H1 (cell line): ENCODE measurements around the gene COL27A1. TPM values are rescaled to one million over a fixed set of nuclear protein-coding genes. Genes with fewer than 3 reads are reported as not detected.
A peak's percentile ranks its signal among the peaks of the same experiment; 100 is the strongest.

Source experiments
- CTCF ChIA-PET: fragments of 300-600 bp; sonication (Branson Sonifier 250); formaldehyde crosslinking; loops from one replicate; lab custom pipeline; 2021; ENCODE audit not compliant: partially characterized antibody; lab: Charles Lee
- POLR2A ChIA-PET: fragments of 300-600 bp; sonication (Branson Sonifier 250); formaldehyde crosslinking; loops from one replicate; lab custom pipeline; 2021; ENCODE audit warnings: inconsistent platforms; ENCODE audit not compliant: partially characterized antibody; lab: Charles Lee
- DNase-seq, 2 experiments: peaks; one replicate each; pipeline versions ENCODE4 v3.0.0 to v3.0.0-alpha.2; 2010 to 2022; ENCODE audit warnings: low spot score in 2 of 2, low read depth in 1 of 2, mixed read lengths in 1 of 2
- FAIRE-seq: peaks from 2 replicates; lab custom pipeline; 2011; peaks lifted over from hg19 to GRCh38; lab: Jason Lieb, UNC
- H2AFZ ChIP-seq: 2 replicates; pipeline ENCODE4 v1.8.1; 2012; ENCODE audit warnings: low read length, inconsistent platforms
- H2AK5ac ChIP-seq: 2 replicates; pipeline ENCODE4 v1.6.1; 2013; ENCODE audit warnings: low read depth, low read length
- H2BK120ac ChIP-seq: replicated peaks from 2 replicates; pipeline ENCODE3; 2013; ENCODE audit warnings: low read depth, low read length, inconsistent platforms
- H2BK12ac ChIP-seq: 2 replicates; pipeline ENCODE4 v1.6.1; 2013; ENCODE audit warnings: low read depth, low read length
- H2BK15ac ChIP-seq: 2 replicates; pipeline ENCODE4 v1.6.1; 2013; ENCODE audit warnings: low read length
- H2BK20ac ChIP-seq: 2 replicates; pipeline ENCODE4 v1.6.1; 2013; ENCODE audit warnings: low read length
- H2BK5ac ChIP-seq: 2 replicates; pipeline ENCODE4 v1.6.1; 2013; ENCODE audit warnings: low read depth, low read length
- H3K14ac ChIP-seq: 2 replicates; pipeline ENCODE4 v1.6.1; 2013; ENCODE audit warnings: inconsistent platforms; ENCODE audit not compliant: insufficient read length
- H3K18ac ChIP-seq: 2 replicates; pipeline ENCODE4 v1.6.1; 2013; ENCODE audit warnings: low read length; ENCODE audit errors: extremely low read depth
- H3K23ac ChIP-seq: 2 replicates; pipeline ENCODE4 v1.6.1; 2013; ENCODE audit warnings: inconsistent platforms; ENCODE audit not compliant: insufficient read length
- H3K23me2 ChIP-seq: 2 replicates; pipeline ENCODE4 v1.6.1; 2013; ENCODE audit warnings: low read depth, low read length
- H3K27ac ChIP-seq: 2 replicates; pipeline ENCODE4 v1.6.1; 2011; ENCODE audit warnings: low read depth, low read length, inconsistent platforms
- H3K27me3 ChIP-seq, 4 experiments: replicated peaks in 1 of 4; 1 replicate in 1 of 4; 2 replicates in 3 of 4; pipeline versions ENCODE4 v1.6.1 to v1.8.1; 2011 to 2013; ENCODE audit warnings: low read length in 3 of 4, mild to moderate bottlenecking in 3 of 4, inconsistent platforms in 2 of 4, mixed read lengths in 2 of 4, moderate library complexity in 1 of 4; ENCODE audit not compliant: control insufficient read depth in 3 of 4, insufficient read depth in 3 of 4; ENCODE audit errors: extremely low read depth in 1 of 4
- H3K36me3 ChIP-seq, 4 experiments: 2 replicates each; pipeline versions ENCODE4 v1.6.1 to v1.8.1; 2011 to 2013; ENCODE audit warnings: mild to moderate bottlenecking in 4 of 4, low read length in 3 of 4, moderate library complexity in 2 of 4, control low read depth in 1 of 4, inconsistent platforms in 1 of 4; ENCODE audit not compliant: insufficient read depth in 4 of 4, control insufficient read depth in 2 of 4
- H3K4ac ChIP-seq: replicated peaks from 2 replicates; pipeline ENCODE3; 2013; ENCODE audit warnings: low read length, low read depth, mixed read lengths, inconsistent platforms; ENCODE audit not compliant: insufficient read length
- H3K4me1 ChIP-seq, 4 experiments: replicated peaks in 1 of 4; 1 replicate in 1 of 4; 2 replicates in 3 of 4; pipeline versions ENCODE4 v1.6.1 to v1.8.1; 2011 to 2013; ENCODE audit warnings: low read length in 3 of 4, inconsistent platforms in 2 of 4, mixed read lengths in 1 of 4; ENCODE audit not compliant: insufficient read depth in 4 of 4, control insufficient read depth in 3 of 4
- H3K4me2 ChIP-seq, 2 experiments: 2 replicates each; pipeline versions ENCODE4 v1.6.1 to v1.8.1; 2011 to 2013; ENCODE audit warnings: low read depth in 2 of 2, low read length in 2 of 2, control low read depth in 1 of 2, inconsistent platforms in 1 of 2, mild to moderate bottlenecking in 1 of 2; ENCODE audit not compliant: insufficient read depth in 1 of 2
- H3K4me3 ChIP-seq, 4 experiments: fragments of 200-600, 300-600 bp in 1 of 4; sonication (generic), shearing (Covaris generic), sonication (Bioruptor Twin) in 1 of 4; 2 replicates each; pipeline versions ENCODE4 v1.5.1 to v1.8.1; 2011 to 2016; ENCODE audit warnings: low read length in 4 of 4, low read depth in 3 of 4, control low read depth in 2 of 4, inconsistent platforms in 2 of 4, mild to moderate bottlenecking in 2 of 4, mixed read lengths in 1 of 4, moderate library complexity in 1 of 4; ENCODE audit not compliant: insufficient read depth in 2 of 4; ENCODE audit errors: extremely low read depth in 1 of 4
- H3K56ac ChIP-seq: replicated peaks from 2 replicates; pipeline ENCODE3; 2013; ENCODE audit warnings: low read depth, mild to moderate bottlenecking, mixed read lengths, low read length, inconsistent platforms; ENCODE audit not compliant: insufficient read length
- H3K79me1 ChIP-seq: 2 replicates; pipeline ENCODE4 v1.6.1; 2013; ENCODE audit warnings: low read depth, low read length, control low read depth
- H3K79me2 ChIP-seq, 2 experiments: 2 replicates each; pipeline versions ENCODE4 v1.6.1 to v1.8.1; 2012 to 2013; ENCODE audit warnings: low read length in 2 of 2, mild to moderate bottlenecking in 2 of 2, inconsistent platforms in 1 of 2; ENCODE audit not compliant: insufficient read depth in 2 of 2, control insufficient read depth in 1 of 2
- H3K9ac ChIP-seq, 4 experiments: replicated peaks in 1 of 4; 1 replicate in 1 of 4; 2 replicates in 3 of 4; pipeline versions ENCODE4 v1.6.1 to v1.8.1; 2011 to 2013; ENCODE audit warnings: low read depth in 3 of 4, low read length in 3 of 4, control low read depth in 2 of 4, mild to moderate bottlenecking in 2 of 4, moderate library complexity in 2 of 4, inconsistent platforms in 1 of 4; ENCODE audit errors: extremely low read depth in 1 of 4
- H3K9me3 ChIP-seq, 2 experiments: 2 replicates each; pipeline versions ENCODE4 v1.6.1 to v1.8.1; 2012 to 2013; ENCODE audit warnings: mild to moderate bottlenecking in 2 of 2, moderate library complexity in 2 of 2, control low read depth in 1 of 2, inconsistent platforms in 1 of 2, low read depth in 1 of 2, low read length in 1 of 2, mixed read lengths in 1 of 2; ENCODE audit not compliant: insufficient read depth in 2 of 2
- H4K20me1 ChIP-seq, 2 experiments: replicated peaks in 1 of 2; 2 replicates each; pipeline versions ENCODE3 to v1.8.1; 2011 to 2013; ENCODE audit warnings: inconsistent platforms in 2 of 2, low read length in 2 of 2, mild to moderate bottlenecking in 1 of 2; ENCODE audit not compliant: insufficient read depth in 2 of 2, control insufficient read depth in 1 of 2
- H4K5ac ChIP-seq: 2 replicates; pipeline ENCODE4 v1.6.1; 2013; ENCODE audit warnings: low read length, low read depth, mixed read lengths, inconsistent platforms; ENCODE audit not compliant: insufficient read length
- H4K8ac ChIP-seq: 2 replicates; pipeline ENCODE4 v1.8.0; 2013; ENCODE audit warnings: mild to moderate bottlenecking, moderate library complexity, low read length, inconsistent platforms; ENCODE audit not compliant: insufficient read depth; ENCODE audit errors: extremely low read depth
- H4K91ac ChIP-seq: replicated peaks from 2 replicates; pipeline ENCODE3; 2013; ENCODE audit warnings: low read length, mixed read lengths, inconsistent platforms; ENCODE audit not compliant: insufficient read length
- BCL11A ChIP-seq, 2 experiments: IDR thresholded peaks; one replicate each; pipeline ENCODE4 v1.6.1; 2011; ENCODE audit warnings: low read depth in 2 of 2, low read length in 2 of 2, mild to moderate bottlenecking in 2 of 2
- BRCA1 ChIP-seq: IDR thresholded peaks from 2 replicates; pipeline ENCODE4 v1.6.1; 2012; ENCODE audit warnings: low read depth, low read length, improper control_type of control experiment
- JUN ChIP-seq: IDR thresholded peaks from 2 replicates; pipeline ENCODE4 v1.6.1; 2011; ENCODE audit warnings: low read depth, mild to moderate bottlenecking, improper control_type of control experiment, low read length
- JUND ChIP-seq: IDR thresholded peaks from 2 replicates; pipeline ENCODE4 v1.6.1; 2011; ENCODE audit warnings: mild to moderate bottlenecking, improper control_type of control experiment, low read length
- KDM4A ChIP-seq: IDR thresholded peaks from one replicate; pipeline ENCODE4 v1.7.1; 2012; ENCODE audit warnings: low read depth, mild to moderate bottlenecking, moderate library complexity, low read length, inconsistent platforms; ENCODE audit not compliant: severe bottlenecking
- POU5F1 ChIP-seq: IDR thresholded peaks from 2 replicates; pipeline ENCODE4 v1.6.1; 2011; ENCODE audit warnings: low read depth, mild to moderate bottlenecking, low read length, moderate library complexity
- SIN3A ChIP-seq, 2 experiments: IDR thresholded peaks in 1 of 2; conservative IDR thresholded peaks in 1 of 2; 2 replicates each; pipeline ENCODE4 v1.6.1; 2011 to 2012; ENCODE audit warnings: low read length in 2 of 2, improper control_type of control experiment in 1 of 2, low read depth in 1 of 2, mild to moderate bottlenecking in 1 of 2
- SUZ12 ChIP-seq: fragments of 200-600 bp; sonication (generic); IDR thresholded peaks from 2 replicates; pipeline ENCODE4 v1.6.1; 2012; ENCODE audit warnings: mild to moderate bottlenecking, inconsistent platforms, low read length, moderate library complexity, mixed read lengths
- TAF1 ChIP-seq: IDR thresholded peaks from 2 replicates; pipeline ENCODE4 v1.6.1; 2011; ENCODE audit warnings: mild to moderate bottlenecking, low read depth, low read length
- ZNF274 ChIP-seq: IDR thresholded peaks from 2 replicates; pipeline ENCODE4 v1.7.0; 2012; ENCODE audit warnings: low read length, borderline replicate concordance; ENCODE audit errors: extremely low read depth
- whole genome bisulfite sequencing, 2 experiments: shearing (Covaris generic) in 1 of 2; methylation state at CpG; one replicate each; pipeline versions ENCODE4 v1.1.6 to v1.1.7; 2013 to 2015; ENCODE audit warnings: low lambda C conversion rate in 2 of 2, mixed read lengths in 2 of 2, inconsistent platforms in 1 of 2, low coverage in 1 of 2, missing lambda C conversion rate in 1 of 2; ENCODE audit not compliant: insufficient replicate concordance in 2 of 2, insufficient coverage in 1 of 2, insufficient read length in 1 of 2; ENCODE audit errors: extremely low coverage in 1 of 2, missing lambda C conversion rate in 1 of 2; 5-methylcytosine and 5-hydroxymethylcytosine counted together
- polyA plus RNA-seq, 7 experiments: library from polyadenylated mRNA; depleted of rRNA in 3 of 7; stranded (reverse) in 5 of 7; unstranded in 2 of 7; fragments of >200 nt in 5 of 7; fragments of 200-250 nt in 2 of 7; gene quantifications; 1 replicate in 5 of 7; 2 replicates in 1 of 7; 4 replicates in 1 of 7; pipeline versions ENCODE4 v1.2.1 to v1.2.3, GENCODE V29; 2011 to 2013; ENCODE audit warnings: missing spikeins in 2 of 7, mixed read lengths in 2 of 7
- total RNA-seq: library from RNA; stranded (reverse); fragmentation: NEBNext Ultra II Directional; extraction: Animal tissue kit (Norgen Biotek cat#: 25700); gene quantifications from 2 replicates; pipeline ENCODE4 v1.2.1, GENCODE V29; 2021
- TF ChIP-seq, protein P1 (sequence below): IDR thresholded peaks from 2 replicates; pipeline ENCODE4 v1.6.1; 2012; ENCODE audit warnings: low read length, inconsistent platforms

Gene COL27A1
- total and polyA plus RNA-seq, 2 of the 8 experiments (the other 6 are each of a cell fraction or from before 2014, with no cell fraction given), result 15.1 to 22.8 TPM

DNA sequence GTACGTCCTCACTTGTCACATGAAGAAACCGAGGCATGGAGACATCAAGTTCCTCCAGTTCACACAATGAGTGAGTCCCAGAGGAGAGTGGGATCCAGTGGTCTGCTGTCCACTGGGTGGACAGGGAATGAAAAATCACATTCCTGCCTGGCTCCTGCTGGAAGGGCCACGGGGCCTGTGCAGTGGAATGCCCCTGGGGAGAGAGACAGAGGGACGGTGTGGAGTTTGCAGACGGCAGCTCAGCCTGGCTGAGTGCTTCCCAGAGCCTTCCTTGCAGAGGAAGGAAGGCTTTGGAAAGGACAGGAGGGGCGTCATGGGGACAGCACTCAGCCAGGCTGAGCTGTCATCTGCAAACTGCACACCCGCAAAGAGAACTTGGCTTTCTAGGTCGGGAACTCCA is 74.7 kb downstream of the COL27A1 start:
- Histone ChIP-seq H4K8ac (peak overlapping the region; percentile 22; the same call in 1 of the 2 replicates), H3K23ac (no peak overlapping the region), H3K79me2 (no peaks in the 10 kb centered on the region), H3K27me3 (no peaks in the 10 kb centered on the region), H3K4ac (no peak overlapping the region), H3K36me3 (no peaks in the 10 kb centered on the region), H2AK5ac (no peak overlapping the region), H4K20me1 (no peaks in the 10 kb centered on the region), H3K79me1 (no peaks in the 10 kb centered on the region), H3K14ac (no peak overlapping the region), H3K4me3 (no peak overlapping the region), H3K4me1 (peaks cover 0 to 9% (median 0%) of the 10 kb centered on the region in 4 experiments; a peak in 2 of 7 replicates), H3K18ac (no peak overlapping the region), H3K56ac (no peak overlapping the region), H4K5ac (no peak overlapping the region), H4K91ac (no peak overlapping the region), H2BK15ac (no peak overlapping the region), H2BK5ac (no peak overlapping the region), H3K9me3 (no peaks in the 10 kb centered on the region), H2BK120ac (no peak overlapping the region), H3K9ac (no peak overlapping the region), H2AFZ (no peak overlapping the region), H3K4me2 (no peak overlapping the region), H3K23me2 (no peaks in the 10 kb centered on the region), H3K27ac (no peak overlapping the region), H2BK20ac (no peak overlapping the region), H2BK12ac (no peak overlapping the region)
- WGBS, 2 experiments, result 84% methylated on average over 8 of the region's 8 CpGs; no CpG with 5 or more reads in 1 of the 2 experiments
- DNase-seq (no peak), FAIRE-seq (no peak)
- TF ChIP-seq ZNF274 (no peak), BCL11A (IDR thresholded peaks at IDR 0.05; ENCODE audit: low read depth in 2 of 2, low read length in 2 of 2) (no peak), KDM4A (no peak), BRCA1 (no peak), SUZ12 (no peak), TAF1 (no peak), JUND (no peak), POU5F1 (no peak), JUN (no peak), SIN3A (conservative IDR thresholded peaks at IDR 0.05 in 1 of 2, IDR thresholded peaks at IDR 0.05 in 1 of 2; ENCODE audit: low read depth in 1 of 2, low read length in 2 of 2) (no peak)
- TF ChIP-seq, protein P1, sequence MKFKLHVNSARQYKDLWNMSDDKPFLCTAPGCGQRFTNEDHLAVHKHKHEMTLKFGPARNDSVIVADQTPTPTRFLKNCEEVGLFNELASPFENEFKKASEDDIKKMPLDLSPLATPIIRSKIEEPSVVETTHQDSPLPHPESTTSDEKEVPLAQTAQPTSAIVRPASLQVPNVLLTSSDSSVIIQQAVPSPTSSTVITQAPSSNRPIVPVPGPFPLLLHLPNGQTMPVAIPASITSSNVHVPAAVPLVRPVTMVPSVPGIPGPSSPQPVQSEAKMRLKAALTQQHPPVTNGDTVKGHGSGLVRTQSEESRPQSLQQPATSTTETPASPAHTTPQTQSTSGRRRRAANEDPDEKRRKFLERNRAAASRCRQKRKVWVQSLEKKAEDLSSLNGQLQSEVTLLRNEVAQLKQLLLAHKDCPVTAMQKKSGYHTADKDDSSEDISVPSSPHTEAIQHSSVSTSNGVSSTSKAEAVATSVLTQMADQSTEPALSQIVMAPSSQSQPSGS, result no peak
- CTCF ChIA-PET, result interaction anchor here (1.2 to 1.8 kb wide), 7 partner anchors 9 to 151 kb away, joined by 3 to 6 read pairs (median 5); partner anchors contain the start of genes AMBP and COL27A1
- POLR2A ChIA-PET, result interaction anchor here (0.9 to 1.4 kb wide), 2 partner anchors 11 to 31 kb away, joined by 3 to 4 read pairs; no protein-coding TSS in a partner anchor
